ENCODE results near the gene GNPTG.

GNPTG gene

DNA sequence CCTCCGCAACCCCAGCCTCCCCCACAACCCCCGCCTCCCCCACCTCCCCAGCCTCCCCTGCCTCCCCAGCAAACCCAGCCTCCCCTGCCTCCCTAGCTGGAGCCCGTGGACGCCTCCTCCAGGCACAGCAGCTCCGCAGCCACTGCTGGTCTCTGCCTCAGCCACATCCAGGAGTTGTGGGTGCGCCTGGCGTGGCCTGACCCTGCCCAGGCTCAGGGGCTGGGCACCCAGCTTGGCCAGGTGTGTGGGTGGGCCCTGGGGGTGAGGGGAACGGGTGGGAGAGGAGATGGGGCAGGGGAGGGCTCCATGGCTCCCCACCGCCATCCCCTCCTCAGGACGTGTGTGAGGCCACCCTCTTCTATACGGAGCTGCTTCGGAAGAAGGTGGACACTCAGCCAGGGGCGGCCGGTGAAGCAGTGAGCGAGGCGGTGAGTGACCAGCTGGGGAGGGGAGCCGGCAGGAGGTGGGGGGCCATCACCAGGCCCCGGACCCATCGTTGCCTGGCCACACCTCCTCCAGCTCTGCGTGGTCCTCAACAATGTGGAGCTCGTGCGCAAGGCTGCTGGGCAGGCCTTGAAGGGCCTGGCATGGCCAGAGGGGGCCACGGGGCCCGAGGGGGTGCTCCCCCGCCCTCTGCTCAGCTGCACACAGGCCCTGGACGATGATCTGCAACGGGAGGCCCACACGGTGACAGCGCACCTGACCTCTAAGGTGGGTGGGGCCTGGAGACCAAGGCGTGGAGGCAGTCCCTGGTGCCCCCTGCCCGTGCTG is 5.9 kb upstream of the GNPTG start:
- no peak overlapping the region for H3K4me3 ChIP-seq (ENCODE audit: low read length)
- TF ChIP-seq, protein P1, sequence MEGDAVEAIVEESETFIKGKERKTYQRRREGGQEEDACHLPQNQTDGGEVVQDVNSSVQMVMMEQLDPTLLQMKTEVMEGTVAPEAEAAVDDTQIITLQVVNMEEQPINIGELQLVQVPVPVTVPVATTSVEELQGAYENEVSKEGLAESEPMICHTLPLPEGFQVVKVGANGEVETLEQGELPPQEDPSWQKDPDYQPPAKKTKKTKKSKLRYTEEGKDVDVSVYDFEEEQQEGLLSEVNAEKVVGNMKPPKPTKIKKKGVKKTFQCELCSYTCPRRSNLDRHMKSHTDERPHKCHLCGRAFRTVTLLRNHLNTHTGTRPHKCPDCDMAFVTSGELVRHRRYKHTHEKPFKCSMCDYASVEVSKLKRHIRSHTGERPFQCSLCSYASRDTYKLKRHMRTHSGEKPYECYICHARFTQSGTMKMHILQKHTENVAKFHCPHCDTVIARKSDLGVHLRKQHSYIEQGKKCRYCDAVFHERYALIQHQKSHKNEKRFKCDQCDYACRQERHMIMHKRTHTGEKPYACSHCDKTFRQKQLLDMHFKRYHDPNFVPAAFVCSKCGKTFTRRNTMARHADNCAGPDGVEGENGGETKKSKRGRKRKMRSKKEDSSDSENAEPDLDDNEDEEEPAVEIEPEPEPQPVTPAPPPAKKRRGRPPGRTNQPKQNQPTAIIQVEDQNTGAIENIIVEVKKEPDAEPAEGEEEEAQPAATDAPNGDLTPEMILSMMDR (IDR thresholded peaks at IDR 0.05; ENCODE audit: insufficient read depth, low read depth, low read length, missing control alignments), result no peak
- no peak for DNase-seq (ENCODE audit: low read depth)

DNA sequence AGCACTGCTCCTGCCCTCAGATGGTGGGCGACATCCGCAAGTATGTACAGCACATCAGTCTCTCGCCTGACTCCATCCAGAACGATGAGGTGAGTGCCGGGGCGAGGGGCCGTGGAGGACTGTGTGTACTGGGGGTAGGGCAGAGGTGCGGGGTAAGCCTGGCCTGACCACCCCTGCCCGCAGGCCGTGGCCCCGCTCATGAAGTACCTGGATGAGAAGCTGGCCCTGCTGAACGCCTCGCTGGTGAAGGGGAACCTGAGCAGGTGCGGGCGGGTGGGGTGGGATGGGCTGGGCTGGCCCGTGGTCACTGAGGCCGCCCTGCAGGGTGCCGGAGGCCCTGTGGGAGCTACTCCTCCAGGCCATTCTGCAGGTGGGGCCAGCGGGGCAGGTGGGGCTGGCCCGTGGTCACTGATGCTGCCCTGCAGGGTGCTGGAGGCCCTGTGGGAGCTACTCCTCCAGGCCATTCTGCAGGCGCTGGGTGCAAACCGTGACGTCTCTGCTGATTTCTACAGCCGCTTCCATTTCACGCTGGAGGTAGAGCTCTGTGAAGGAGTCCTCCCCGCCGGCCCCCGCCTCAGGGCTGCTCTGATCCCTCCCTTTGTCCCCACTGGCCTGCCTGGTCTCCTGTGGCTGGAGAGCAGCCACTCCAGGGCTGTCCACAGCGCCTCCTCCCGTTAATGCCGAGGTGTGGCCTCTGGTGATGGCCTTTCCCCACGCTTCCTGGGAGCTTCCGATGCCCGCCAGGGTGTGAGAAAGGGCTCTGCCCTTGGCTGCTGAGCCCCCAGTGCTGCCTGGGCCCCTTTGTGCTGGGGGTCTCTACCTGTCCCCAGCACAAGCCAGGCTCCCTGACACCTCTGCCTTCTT is 5.1 kb upstream of the GNPTG start:
- H3K4me3 ChIP-seq (ENCODE audit: low read length), result no peak overlapping the region
- DNase-seq (ENCODE audit: low read depth), result no peak

DNA sequence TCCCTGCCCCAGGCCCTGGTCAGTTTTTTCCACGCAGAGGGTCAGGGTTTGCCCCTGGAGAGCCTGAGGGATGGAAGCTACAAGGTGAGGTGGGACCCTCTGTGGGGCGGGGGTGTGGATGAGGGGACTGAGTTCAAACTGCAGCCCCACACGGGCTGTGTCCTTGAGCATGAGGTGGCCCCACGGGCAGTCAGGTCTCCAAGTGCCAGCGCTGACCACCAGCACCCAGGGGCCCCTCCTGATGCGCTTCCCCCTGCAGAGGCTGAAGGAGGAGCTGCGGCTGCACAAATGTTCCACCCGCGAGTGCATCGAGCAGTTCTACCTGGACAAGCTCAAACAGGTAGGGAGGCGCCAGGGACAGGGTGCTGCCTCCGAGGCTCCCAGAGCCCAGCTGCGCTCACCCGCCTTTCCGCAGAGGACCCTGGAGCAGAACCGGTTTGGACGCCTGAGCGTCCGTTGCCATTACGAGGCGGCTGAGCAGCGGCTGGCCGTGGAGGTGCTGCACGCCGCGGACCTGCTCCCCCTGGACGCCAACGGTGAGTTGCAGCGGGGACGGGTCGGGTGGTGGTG is 4.4 kb upstream of the GNPTG start:
- TF ChIP-seq, protein P1 (IDR thresholded peaks at IDR 0.05; ENCODE audit: insufficient read depth, low read depth, low read length, missing control alignments), result no peak
- DNase-seq (ENCODE audit: low read depth), result peak; percentile 58
- H3K4me3 ChIP-seq (ENCODE audit: low read length), result no peak overlapping the region

More for the DNA sequence above, 5.1 kb upstream of the GNPTG start:
- TF ChIP-seq, protein P1 (IDR thresholded peaks at IDR 0.05; ENCODE audit: insufficient read depth, low read depth, low read length, missing control alignments), result no peak

DNA sequence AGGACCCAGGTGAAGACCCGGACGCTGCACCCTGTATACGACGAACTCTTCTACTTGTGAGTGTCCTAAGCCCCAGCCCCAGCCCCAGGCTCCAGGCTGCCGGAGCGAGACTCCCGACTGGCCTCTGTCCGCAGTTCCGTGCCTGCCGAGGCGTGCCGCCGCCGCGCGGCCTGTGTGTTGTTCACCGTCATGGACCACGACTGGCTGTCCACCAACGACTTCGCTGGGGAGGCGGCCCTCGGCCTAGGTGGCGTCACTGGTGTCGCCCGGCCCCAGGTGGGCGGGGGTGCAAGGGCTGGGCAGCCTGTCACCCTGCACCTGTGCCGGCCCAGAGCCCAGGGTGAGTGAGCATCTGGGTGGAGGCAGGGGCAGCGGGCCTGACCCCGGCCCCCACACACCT is 3.8 kb upstream of the GNPTG start:
- no peak for DNase-seq (ENCODE audit: low read depth)
- TF ChIP-seq, protein P1 (IDR thresholded peaks at IDR 0.05; ENCODE audit: insufficient read depth, low read depth, low read length, missing control alignments), result no peak
- H3K4me3 ChIP-seq (ENCODE audit: low read length), result no peak overlapping the region

DNA sequence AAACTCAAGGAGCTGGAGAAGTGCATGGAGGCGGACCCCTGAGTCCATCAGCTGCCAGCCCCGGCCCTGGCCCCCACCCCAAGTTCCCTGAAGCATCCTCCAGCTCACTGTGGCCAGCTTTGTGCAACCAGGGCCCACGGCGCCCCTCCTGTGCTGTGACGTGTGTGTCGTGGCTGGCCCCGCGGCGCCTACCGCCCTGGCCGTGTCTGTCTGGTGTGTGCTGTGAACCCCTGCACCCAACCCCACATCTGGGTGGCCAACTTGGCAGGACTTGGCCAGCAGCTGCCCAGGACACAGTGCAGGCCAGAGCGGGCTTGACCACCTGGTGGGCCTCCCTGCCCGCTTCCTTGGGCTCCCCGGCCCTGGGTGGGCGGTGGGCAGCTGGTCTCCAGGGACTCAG is 3.3 kb upstream of the GNPTG start:
- TF ChIP-seq, protein P1 (IDR thresholded peaks at IDR 0.05; ENCODE audit: insufficient read depth, low read depth, low read length, missing control alignments), result no peak
- DNase-seq (ENCODE audit: low read depth), result no peak
- H3K4me3 ChIP-seq (ENCODE audit: low read length), result no peak overlapping the region

DNA sequence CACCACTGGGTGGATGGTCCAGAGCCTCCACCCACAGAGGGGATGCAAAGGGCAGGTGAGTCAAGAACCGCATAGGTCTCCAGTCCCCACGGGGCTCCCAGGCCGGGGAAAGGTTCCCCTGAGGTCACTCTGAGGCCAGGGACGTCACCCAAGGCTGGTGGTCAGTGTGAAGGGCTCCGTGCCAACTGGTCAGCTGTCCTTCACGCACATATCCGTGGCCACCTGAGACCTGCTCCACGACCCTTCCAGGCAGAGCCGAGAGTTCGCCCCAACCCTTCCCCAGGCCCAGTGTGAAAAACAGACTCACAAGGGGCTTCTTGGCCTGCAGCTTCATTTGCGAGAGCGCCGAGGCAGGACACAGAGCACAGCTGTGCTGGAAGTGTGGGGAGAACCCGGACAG is 2.8 kb upstream of the GNPTG start:
- DNase-seq (ENCODE audit: low read depth), result no peak
- H3K4me3 ChIP-seq (ENCODE audit: low read length), result no peak overlapping the region
- TF ChIP-seq, protein P1 (IDR thresholded peaks at IDR 0.05; ENCODE audit: insufficient read depth, low read depth, low read length, missing control alignments), result no peak

Measured in epithelial cell of esophagus (primary cell).